Sciatic nerve (tissue), 2 donors: ENCODE data around the gene EMP3. TPM values are rescaled to one million over a fixed set of nuclear protein-coding genes. Genes with fewer than 3 reads are reported as not detected.
"Not testable (repeated sequence)": the region's sequence is repeated elsewhere in the genome, so short reads cannot be mapped to it uniquely, and the experiment has no call there.

Experiments used
- ATAC-seq: fragments of 200-7000 bp; cut with Tn5 transposase; one replicate; pipeline ENCODE4 v1.9.1; 2020; ENCODE audit warnings: mild to moderate bottlenecking, moderate library complexity
- DNase-seq: peaks from one replicate; pipeline ENCODE4 v3.0.0-alpha.2; 2020; ENCODE audit warnings: low spot score
- intact Hi-C: fragments of 100-400 bp; cut with DNase I; formaldehyde crosslinking; loops from one replicate; pipeline ENCODE4 v1.14.2; 2022
- total RNA-seq: library from RNA; stranded (reverse); fragmentation: NEBNext Ultra II Directional; extraction: Animal tissue kit (Norgen Biotek cat#: 25700); gene quantifications from one replicate; pipeline ENCODE4 v1.2.1, GENCODE V29; 2021
- donor health status: DM: no; HTN: no; CAD: no.
- donor health status: DM: no; HTN: no; CAD: no.

Gene EMP3
- 119 TPM for total RNA-seq

GRCh38 chr19:48325265-48325910 lies at the start of gene EMP3:
Gene EMP3, plus strand, starts transcription at chr19:48325552. Its CDS starts 1,293 bp downstream, at chr19:48326845.
- ATAC-seq = peak; percentile 78
- DNase-seq = peak; percentile 92
- intact Hi-C loops = no loop called here

- intact Hi-C loops = no loop called here
- DNase-seq (no peak), ATAC-seq (no peak)
Observed at GRCh38 chr19:48279747-48280146, 45.6 kb upstream of the EMP3 start.

- intact Hi-C loops = no loop called here
- ATAC-seq (no peak), DNase-seq (no peak)
Observed at GRCh38 chr19:48283908-48284307, 41.4 kb upstream of the EMP3 start.

- intact Hi-C loops = no loop called here
- ATAC-seq (no peak), DNase-seq (no peak)
Observed at GRCh38 chr19:48284896-48285295, 40.5 kb upstream of the EMP3 start.

GRCh38 chr19:48287748-48288147 lies 37.6 kb upstream of the EMP3 start:
- DNase-seq (no peak), ATAC-seq (no peak)
- intact Hi-C loops = no loop called here

- DNase-seq = no peak
- ATAC-seq = peak; percentile 45
- intact Hi-C loops = loop anchor here (1.0 kb wide), 1 partner anchor 40 kb away; no protein-coding TSS in a partner anchor
Observed at GRCh38 chr19:48290401-48290770, 35.0 kb upstream of the EMP3 start.

- ATAC-seq = peak; percentile 95
- peak; percentile 91 for DNase-seq
- intact Hi-C loops = loop anchor here (1.0 kb wide), 1 partner anchor 39 kb away; no protein-coding TSS in a partner anchor
Observed at GRCh38 chr19:48290771-48291488, 34.4 kb upstream of the EMP3 start.

GRCh38 chr19:48291489-48291815 lies 33.9 kb upstream of the EMP3 start:
- intact Hi-C loops, DNase-seq, ATAC-seq: not testable (repeated sequence)

GRCh38 chr19:48292798-48293197 lies 32.6 kb upstream of the EMP3 start:
- ATAC-seq (no peak), DNase-seq (no peak)
- intact Hi-C loops = no loop called here

- ATAC-seq = no peak
- intact Hi-C loops = no loop called here
- no peak for DNase-seq
Observed at GRCh38 chr19:48295458-48295857, 29.9 kb upstream of the EMP3 start.

- intact Hi-C loops = no loop called here
- DNase-seq (no peak), ATAC-seq (no peak)
Observed at GRCh38 chr19:48296963-48297734, 28.2 kb upstream of the EMP3 start.

GRCh38 chr19:48297975-48298374 lies 27.4 kb upstream of the EMP3 start:
- ATAC-seq (no peak), DNase-seq (no peak)
- intact Hi-C loops = no loop called here

- ATAC-seq (no peak), DNase-seq (no peak)
- intact Hi-C loops = no loop called here
Observed at GRCh38 chr19:48301886-48302599, 23.3 kb upstream of the EMP3 start.

GRCh38 chr19:48302600-48302959 lies 22.8 kb upstream of the EMP3 start:
- ATAC-seq = no peak
- DNase-seq = no peak
- intact Hi-C loops = no loop called here

- no peak for ATAC-seq
- DNase-seq = no peak
- intact Hi-C loops = no loop called here
Observed at GRCh38 chr19:48303367-48303766, 22.0 kb upstream of the EMP3 start.

GRCh38 chr19:48303866-48304265 lies 21.5 kb upstream of the EMP3 start:
- DNase-seq (no peak), ATAC-seq (no peak)
- intact Hi-C loops = no loop called here

GRCh38 chr19:48308631-48309586 lies 16.4 kb upstream of the EMP3 start:
- no peak for DNase-seq
- intact Hi-C loops = no loop called here
- ATAC-seq = peak; percentile 66

- ATAC-seq, DNase-seq, intact Hi-C loops: not testable (repeated sequence)
Observed at GRCh38 chr19:48309731-48310130, 15.6 kb upstream of the EMP3 start.
